ENCODE data around the gene CFAP46. TPM values are rescaled to one million over a fixed set of nuclear protein-coding genes. Genes with fewer than 3 reads are reported as not detected.

CFAP46 gene
- total RNA-seq, 1 donor from 2014 or later: 1.6 TPM

DNA sequence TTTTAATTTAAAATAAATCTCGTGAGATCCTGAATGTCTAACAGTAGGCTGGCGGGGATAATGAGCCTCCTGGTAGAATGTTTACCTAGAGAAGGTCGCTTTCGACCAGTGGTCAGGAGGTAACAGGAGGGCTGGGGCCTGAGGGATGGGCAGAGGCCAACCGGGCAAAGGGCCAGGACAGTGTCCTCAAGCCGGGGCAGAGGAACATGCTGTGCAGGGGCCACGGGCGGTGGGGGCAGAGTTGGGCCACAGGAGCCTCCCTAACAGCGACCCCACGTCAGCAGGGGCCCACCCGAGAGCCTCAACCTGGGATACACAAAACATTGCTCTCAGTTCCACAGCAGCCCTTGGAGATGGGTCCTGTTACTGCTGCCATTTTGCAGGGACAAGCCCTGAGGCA is 14.5 kb downstream of the CFAP46 start:
- Mint-ChIP-seq H3K4me1 (peaks cover 3% of the 10 kb centered on the region), H3K36me3 (peaks cover 2% of the 10 kb centered on the region), H3K9me3 (no peaks in the 10 kb centered on the region), H3K4me3 (no peak overlapping the region), H3K27ac (no peak overlapping the region), H3K27me3 (ENCODE audit: insufficient read depth, low read depth) (peaks cover 2% of the 10 kb centered on the region)
- Histone ChIP-seq H3K36me3 (no peaks in the 10 kb centered on the region), H4K20me1 (ENCODE audit: low read depth) (no peaks in the 10 kb centered on the region), H3K9me3 (ENCODE audit: low read depth) (no peaks in the 10 kb centered on the region), H3K4me1 (peaks cover 5% of the 10 kb centered on the region), H3K9ac (no peak overlapping the region), H3K79me2 (ENCODE audit: low read depth) (no peaks in the 10 kb centered on the region), H3K4me2 (no peak overlapping the region), H3K27me3 (no peaks in the 10 kb centered on the region), H3K27ac (no peak overlapping the region), H3K4me3 (no peak overlapping the region), H3F3A (ENCODE audit: low read depth) (no peaks in the 10 kb centered on the region), H2AFZ (replicated peaks) (no peak overlapping the region)
- no peak for DNase-seq (ENCODE audit: low spot score)
- TF ChIP-seq, protein P1, sequence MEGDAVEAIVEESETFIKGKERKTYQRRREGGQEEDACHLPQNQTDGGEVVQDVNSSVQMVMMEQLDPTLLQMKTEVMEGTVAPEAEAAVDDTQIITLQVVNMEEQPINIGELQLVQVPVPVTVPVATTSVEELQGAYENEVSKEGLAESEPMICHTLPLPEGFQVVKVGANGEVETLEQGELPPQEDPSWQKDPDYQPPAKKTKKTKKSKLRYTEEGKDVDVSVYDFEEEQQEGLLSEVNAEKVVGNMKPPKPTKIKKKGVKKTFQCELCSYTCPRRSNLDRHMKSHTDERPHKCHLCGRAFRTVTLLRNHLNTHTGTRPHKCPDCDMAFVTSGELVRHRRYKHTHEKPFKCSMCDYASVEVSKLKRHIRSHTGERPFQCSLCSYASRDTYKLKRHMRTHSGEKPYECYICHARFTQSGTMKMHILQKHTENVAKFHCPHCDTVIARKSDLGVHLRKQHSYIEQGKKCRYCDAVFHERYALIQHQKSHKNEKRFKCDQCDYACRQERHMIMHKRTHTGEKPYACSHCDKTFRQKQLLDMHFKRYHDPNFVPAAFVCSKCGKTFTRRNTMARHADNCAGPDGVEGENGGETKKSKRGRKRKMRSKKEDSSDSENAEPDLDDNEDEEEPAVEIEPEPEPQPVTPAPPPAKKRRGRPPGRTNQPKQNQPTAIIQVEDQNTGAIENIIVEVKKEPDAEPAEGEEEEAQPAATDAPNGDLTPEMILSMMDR (IDR thresholded peaks at IDR 0.05): no peak
- no peak for TF ChIP-seq EZH2 (IDR thresholded peaks at IDR 0.05)

DNA sequence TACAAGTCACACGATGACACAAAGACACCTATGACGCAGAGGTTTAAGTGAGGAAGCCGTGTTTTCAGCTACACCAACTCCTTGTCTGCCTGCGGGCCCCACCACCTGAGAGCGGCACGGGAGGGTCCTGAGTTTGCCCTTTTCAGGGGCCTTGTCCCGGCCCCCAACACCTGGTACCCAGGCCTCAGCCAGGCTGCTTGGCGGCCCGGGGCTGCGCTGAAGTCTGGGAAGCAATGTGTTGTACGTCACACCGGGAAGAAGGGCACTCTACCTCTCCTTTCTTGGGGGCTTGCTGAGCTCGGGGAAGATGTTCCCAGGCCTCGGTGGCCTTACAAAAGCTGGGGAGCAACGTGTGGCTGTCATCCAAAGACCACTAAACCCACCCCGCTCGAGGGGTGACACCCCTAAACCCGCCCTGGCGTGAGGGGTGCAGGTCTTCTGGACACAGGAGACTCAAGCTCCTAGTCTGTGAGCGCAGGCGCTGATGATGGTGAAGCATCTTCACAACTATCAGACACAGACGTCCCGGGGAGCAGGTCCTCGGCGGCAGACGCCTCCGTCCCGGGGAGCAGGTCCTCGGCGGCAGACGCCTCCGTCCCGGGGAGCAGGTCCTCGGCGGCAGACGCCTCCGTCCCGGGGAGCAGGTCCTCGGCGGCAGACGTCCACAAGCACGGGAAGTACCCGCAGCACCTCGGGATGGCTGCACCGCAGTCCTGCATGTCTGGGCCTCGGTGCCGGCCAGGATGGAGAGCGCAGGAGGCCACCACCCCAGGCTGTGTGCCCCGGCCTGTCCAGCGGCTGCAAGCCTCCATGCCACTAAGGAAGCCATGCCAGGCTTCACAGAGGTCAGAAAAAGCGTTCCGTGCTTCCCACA is 15.4 kb downstream of the CFAP46 start:
- TF ChIP-seq EZH2 (IDR thresholded peaks at IDR 0.05) (no peak), EZH2phosphoT487 (IDR thresholded peaks at IDR 0.05) (no peak)
- DNase-seq (ENCODE audit: low spot score): no peak
- H3K27ac Mint-ChIP-seq: no peak overlapping the region
- H3K4me3 ChIP-seq: no peak overlapping the region
- H3K27ac ChIP-seq: no peak overlapping the region
- H3K9ac ChIP-seq: no peak overlapping the region
- no peaks in the 10 kb centered on the region for H3K79me2 ChIP-seq (ENCODE audit: low read depth)
- no peaks in the 10 kb centered on the region for H4K20me1 ChIP-seq (ENCODE audit: low read depth)
- H3K27me3 ChIP-seq: no peaks in the 10 kb centered on the region
- H3K4me3 Mint-ChIP-seq: no peak overlapping the region
- H3K4me1 ChIP-seq: no peaks in the 10 kb centered on the region
- no peaks in the 10 kb centered on the region for H3F3A ChIP-seq (ENCODE audit: low read depth)
- H3K9me3 Mint-ChIP-seq: no peaks in the 10 kb centered on the region
- H3K36me3 ChIP-seq: no peaks in the 10 kb centered on the region
- H3K36me3 Mint-ChIP-seq: peaks cover 2% of the 10 kb centered on the region
- H3K4me1 Mint-ChIP-seq: peaks cover 3% of the 10 kb centered on the region
- no peak overlapping the region for H3K4me2 ChIP-seq
- peaks cover 2% of the 10 kb centered on the region for H3K27me3 Mint-ChIP-seq (ENCODE audit: insufficient read depth, low read depth)
- no peaks in the 10 kb centered on the region for H3K9me3 ChIP-seq (ENCODE audit: low read depth)
- no peak overlapping the region for H2AFZ ChIP-seq (replicated peaks)

DNA sequence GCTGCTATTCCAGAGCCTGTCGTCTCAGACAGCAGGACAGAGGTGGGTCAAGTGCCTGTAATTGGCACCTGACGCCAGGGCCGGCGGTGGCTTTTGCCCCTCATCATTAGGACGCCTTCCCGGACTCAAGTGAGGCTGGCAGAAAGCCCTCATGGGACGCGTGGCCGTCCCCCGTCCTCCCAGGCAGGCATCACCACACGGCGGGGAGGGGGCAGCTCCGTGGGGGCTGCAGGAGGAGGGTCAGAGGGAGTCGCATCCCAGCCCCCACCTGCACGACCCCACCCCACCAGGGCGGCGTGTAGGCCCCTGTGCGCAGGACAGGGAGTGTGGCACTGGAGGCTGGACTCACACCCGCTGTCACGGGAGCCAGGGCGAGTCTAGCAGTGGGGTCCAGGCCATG is 16.3 kb downstream of the CFAP46 start:
- Mint-ChIP-seq H3K36me3 (peaks cover 2% of the 10 kb centered on the region), H3K4me1 (peaks cover 3% of the 10 kb centered on the region), H3K27me3 (ENCODE audit: insufficient read depth, low read depth) (peaks cover 2% of the 10 kb centered on the region), H3K27ac (no peak overlapping the region), H3K9me3 (no peaks in the 10 kb centered on the region), H3K4me3 (no peak overlapping the region)
- DNase-seq (ENCODE audit: low spot score): no peak
- H3F3A ChIP-seq (ENCODE audit: low read depth): no peaks in the 10 kb centered on the region
- no peak overlapping the region for H3K9ac ChIP-seq
- H3K36me3 ChIP-seq: no peaks in the 10 kb centered on the region
- no peak overlapping the region for H2AFZ ChIP-seq (replicated peaks)
- H3K4me2 ChIP-seq: no peak overlapping the region
- TF ChIP-seq, protein P1 (IDR thresholded peaks at IDR 0.05): no peak
- TF ChIP-seq EZH2phosphoT487 (IDR thresholded peaks at IDR 0.05) (no peak), EZH2 (IDR thresholded peaks at IDR 0.05) (no peak)
- H3K9me3 ChIP-seq (ENCODE audit: low read depth): no peaks in the 10 kb centered on the region
- no peak overlapping the region for H3K27ac ChIP-seq
- no peaks in the 10 kb centered on the region for H3K79me2 ChIP-seq (ENCODE audit: low read depth)
- no peak overlapping the region for H3K4me3 ChIP-seq
- H3K4me1 ChIP-seq: no peaks in the 10 kb centered on the region
- H3K27me3 ChIP-seq: no peaks in the 10 kb centered on the region
- no peaks in the 10 kb centered on the region for H4K20me1 ChIP-seq (ENCODE audit: low read depth)

DNA sequence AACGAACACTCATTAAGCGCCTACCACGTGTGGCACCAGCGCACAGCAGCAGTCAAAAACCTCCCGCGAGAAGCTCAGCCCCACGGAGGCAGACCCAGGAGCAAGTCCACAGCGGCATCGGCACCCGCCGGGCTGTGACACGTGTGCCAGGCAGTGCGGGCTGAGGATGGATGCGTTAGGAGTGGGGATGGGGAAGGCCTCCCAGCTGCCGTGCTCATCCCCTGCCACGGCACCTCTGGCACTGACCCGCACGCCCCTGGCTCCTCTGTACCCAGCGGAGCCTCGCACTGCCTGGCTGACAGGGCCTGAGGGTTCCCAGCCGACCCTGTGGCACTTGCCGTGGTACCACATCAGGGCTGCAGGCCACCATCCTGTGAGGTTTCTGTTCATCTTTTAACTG is 16.8 kb downstream of the CFAP46 start:
- H3K36me3 ChIP-seq: no peaks in the 10 kb centered on the region
- no peak overlapping the region for H3K4me3 ChIP-seq
- no peak overlapping the region for H3K27ac ChIP-seq
- no peaks in the 10 kb centered on the region for H3F3A ChIP-seq (ENCODE audit: low read depth)
- DNase-seq (ENCODE audit: low spot score): no peak
- no peaks in the 10 kb centered on the region for H3K27me3 ChIP-seq
- H3K27me3 Mint-ChIP-seq (ENCODE audit: insufficient read depth, low read depth): peaks cover 2% of the 10 kb centered on the region
- H3K9ac ChIP-seq: no peak overlapping the region
- H3K4me2 ChIP-seq: no peak overlapping the region
- H3K27ac Mint-ChIP-seq: no peak overlapping the region
- no peaks in the 10 kb centered on the region for H3K4me1 ChIP-seq
- no peak overlapping the region for H2AFZ ChIP-seq (replicated peaks)
- no peak overlapping the region for H3K4me3 Mint-ChIP-seq
- TF ChIP-seq, protein P1 (IDR thresholded peaks at IDR 0.05): no peak
- no peak for TF ChIP-seq EZH2 (IDR thresholded peaks at IDR 0.05)
- no peak for TF ChIP-seq EZH2phosphoT487 (IDR thresholded peaks at IDR 0.05)
- no peaks in the 10 kb centered on the region for H3K9me3 ChIP-seq (ENCODE audit: low read depth)
- H3K79me2 ChIP-seq (ENCODE audit: low read depth): no peaks in the 10 kb centered on the region
- no peaks in the 10 kb centered on the region for H3K9me3 Mint-ChIP-seq
- peaks cover 2% of the 10 kb centered on the region for H3K36me3 Mint-ChIP-seq
- H3K4me1 Mint-ChIP-seq: peaks cover 3% of the 10 kb centered on the region
- no peaks in the 10 kb centered on the region for H4K20me1 ChIP-seq (ENCODE audit: low read depth)
